Parathyroid adenoma (tissue), 2 donors: ENCODE measurements around the gene ALDH1L1.

Experiments used
- H2AFZ ChIP-seq: fragments of 300-600 bp; sonication (generic); one replicate; pipeline ENCODE4 v1.7.0; 2017; ENCODE audit warnings: antibody characterized with exemption, mild to moderate bottlenecking
- H3K27ac ChIP-seq: fragments of 300-600 bp; sonication (generic); one replicate; pipeline ENCODE4 v1.7.0; 2017
- H3K27me3 ChIP-seq: fragments of 300-600 bp; sonication (generic); one replicate; pipeline ENCODE4 v1.7.0; 2017; ENCODE audit warnings: low read length; ENCODE audit not compliant: control insufficient read depth, insufficient read depth
- H3K36me3 ChIP-seq: fragments of 300-600 bp; sonication (generic); one replicate; pipeline ENCODE4 v1.7.0; 2017; ENCODE audit warnings: low read length; ENCODE audit not compliant: control insufficient read depth, insufficient read depth
- H3K4me1 ChIP-seq: fragments of 300-600 bp; sonication (generic); one replicate; pipeline ENCODE4 v1.7.0; 2017; ENCODE audit warnings: control low read depth
- H3K4me2 ChIP-seq: fragments of 300-600 bp; sonication (generic); one replicate; pipeline ENCODE4 v1.7.0; 2017; ENCODE audit warnings: low read length
- H3K4me3 ChIP-seq: fragments of 300-600 bp; sonication (generic); one replicate; pipeline ENCODE4 v1.7.0; 2017; ENCODE audit warnings: low read depth, low read length
- H3K79me2 ChIP-seq: fragments of 300-600 bp; sonication (generic); one replicate; pipeline ENCODE4 v1.7.0; 2017; ENCODE audit warnings: control low read depth
- H3K9ac ChIP-seq: fragments of 300-600 bp; sonication (generic); one replicate; pipeline ENCODE4 v1.7.0; 2017; ENCODE audit warnings: mild to moderate bottlenecking
- H3K9me3 ChIP-seq: fragments of 300-600 bp; sonication (generic); one replicate; pipeline ENCODE4 v1.7.0; 2017; ENCODE audit warnings: low read length; ENCODE audit not compliant: control insufficient read depth
- CTCF ChIP-seq: fragments of 300-600 bp; sonication (generic); IDR thresholded peaks from one replicate; pipeline ENCODE4 v1.7.0; 2017; ENCODE audit warnings: antibody characterized with exemption, mild to moderate bottlenecking
- donor health status: primary hyperparathyroidism.

The ALDH1L1 gene

GRCh38 chr3:126119976-126120375 is 60.4 kb downstream of the ALDH1L1 start:
- TF ChIP-seq CTCF = no peak
- no peaks in the 10 kb centered on the region for H3K4me1 ChIP-seq
- H3K27ac ChIP-seq = no peak overlapping the region
- no peak overlapping the region for H3K4me2 ChIP-seq
- H3K4me3 ChIP-seq = no peak overlapping the region
- no peaks in the 10 kb centered on the region for H3K36me3 ChIP-seq
- H3K9me3 ChIP-seq = no peaks in the 10 kb centered on the region
- no peaks in the 10 kb centered on the region for H3K27me3 ChIP-seq
- H3K9ac ChIP-seq = no peak overlapping the region
- H3K79me2 ChIP-seq = no peaks in the 10 kb centered on the region
- H2AFZ ChIP-seq = no peak overlapping the region

DNA sequence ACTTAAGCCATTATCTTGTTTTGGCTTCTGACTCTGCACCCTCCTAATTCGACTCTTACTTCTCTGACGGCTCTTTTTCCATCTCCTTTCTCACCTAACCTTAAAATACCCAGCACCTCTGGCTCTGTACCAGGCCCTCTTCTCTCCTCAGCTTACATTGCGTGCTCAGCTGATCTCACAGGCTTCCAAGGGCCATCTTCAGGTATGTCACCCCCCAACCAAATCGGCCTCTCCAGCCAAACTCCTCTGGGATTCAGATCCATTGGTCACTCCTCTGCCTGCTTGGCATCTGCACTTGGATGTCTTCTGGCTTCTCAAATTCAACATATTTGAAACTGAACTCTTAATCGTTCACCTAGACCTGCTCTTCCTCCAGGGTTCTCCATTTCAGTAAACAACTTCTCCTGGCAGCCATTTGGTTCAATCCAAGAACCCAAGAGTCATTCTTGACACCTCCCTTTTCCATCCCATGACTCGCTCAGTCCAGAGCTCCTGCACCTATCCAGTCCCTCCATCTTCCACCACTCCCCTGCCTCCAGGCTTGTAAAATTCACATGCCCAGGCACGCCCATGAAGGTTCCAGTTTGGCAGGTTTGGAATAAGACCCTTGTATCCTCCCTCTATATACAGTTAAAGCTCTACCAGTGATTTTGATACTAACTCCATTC is 61.2 kb downstream of the ALDH1L1 start:
- H3K27ac ChIP-seq = no peak overlapping the region
- H3K4me3 ChIP-seq = no peak overlapping the region
- no peaks in the 10 kb centered on the region for H3K36me3 ChIP-seq
- H2AFZ ChIP-seq = no peak overlapping the region
- no peak for TF ChIP-seq CTCF
- H3K9me3 ChIP-seq = no peaks in the 10 kb centered on the region
- no peaks in the 10 kb centered on the region for H3K27me3 ChIP-seq
- H3K9ac ChIP-seq = no peak overlapping the region
- no peaks in the 10 kb centered on the region for H3K79me2 ChIP-seq
- no peak overlapping the region for H3K4me2 ChIP-seq
- H3K4me1 ChIP-seq = no peaks in the 10 kb centered on the region

DNA sequence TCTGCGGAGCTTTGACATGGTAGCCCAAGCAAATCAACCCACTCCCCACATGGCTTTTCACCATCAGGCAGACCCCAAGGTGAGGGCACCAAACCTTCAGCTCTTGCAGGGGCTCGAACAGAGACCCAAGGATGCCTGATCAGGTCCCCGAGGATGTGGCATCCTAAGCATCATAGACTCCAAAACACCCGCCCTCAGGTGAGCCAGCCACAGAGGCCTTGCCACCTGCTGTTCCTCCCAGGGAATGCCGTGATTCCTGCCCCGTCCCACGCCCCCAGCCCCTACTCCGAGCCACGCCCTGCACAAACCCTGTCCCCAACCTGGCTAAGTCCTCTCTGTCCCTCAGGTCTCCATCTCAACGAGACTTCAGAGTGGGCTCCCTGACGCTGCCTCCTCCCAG is 61.8 kb downstream of the ALDH1L1 start:
- TF ChIP-seq CTCF = no peak
- no peak overlapping the region for H3K27ac ChIP-seq

DNA sequence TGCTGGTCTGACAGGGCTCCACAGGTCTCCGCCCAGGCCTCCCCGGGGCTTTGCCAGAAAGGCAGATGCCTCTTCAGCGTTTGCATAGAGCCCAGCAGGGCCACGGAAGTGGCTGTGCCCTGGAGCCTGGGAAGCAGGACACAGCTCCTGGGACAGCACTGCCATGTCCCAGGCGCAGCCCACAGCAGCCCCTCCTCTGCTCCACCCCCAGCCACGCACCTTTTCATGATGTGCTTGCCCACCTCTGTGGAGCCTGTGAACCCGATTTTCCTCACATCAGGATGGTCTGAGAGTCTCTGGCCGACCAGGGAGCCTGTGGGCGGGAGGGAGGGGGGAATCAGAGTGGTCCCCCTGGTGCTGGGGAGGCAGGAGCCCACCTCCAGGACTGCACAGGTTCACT is 62.6 kb downstream of the ALDH1L1 start:
- H3K9ac ChIP-seq = no peak overlapping the region
- H3K27ac ChIP-seq = no peak overlapping the region
- H3K4me1 ChIP-seq = no peaks in the 10 kb centered on the region
- no peak overlapping the region for H2AFZ ChIP-seq
- H3K36me3 ChIP-seq = no peaks in the 10 kb centered on the region
- no peak overlapping the region for H3K4me2 ChIP-seq
- no peaks in the 10 kb centered on the region for H3K79me2 ChIP-seq
- H3K9me3 ChIP-seq = no peaks in the 10 kb centered on the region
- TF ChIP-seq CTCF = no peak
- H3K4me3 ChIP-seq = no peak overlapping the region
- H3K27me3 ChIP-seq = no peaks in the 10 kb centered on the region

More for the DNA sequence above, 61.8 kb downstream of the ALDH1L1 start:
- H3K4me1 ChIP-seq = no peaks in the 10 kb centered on the region
- no peak overlapping the region for H3K4me3 ChIP-seq
- H3K79me2 ChIP-seq = no peaks in the 10 kb centered on the region
- H3K4me2 ChIP-seq = no peak overlapping the region
- no peaks in the 10 kb centered on the region for H3K36me3 ChIP-seq
- no peak overlapping the region for H2AFZ ChIP-seq
- no peaks in the 10 kb centered on the region for H3K27me3 ChIP-seq
- H3K9ac ChIP-seq = no peak overlapping the region
- H3K9me3 ChIP-seq = no peaks in the 10 kb centered on the region

DNA sequence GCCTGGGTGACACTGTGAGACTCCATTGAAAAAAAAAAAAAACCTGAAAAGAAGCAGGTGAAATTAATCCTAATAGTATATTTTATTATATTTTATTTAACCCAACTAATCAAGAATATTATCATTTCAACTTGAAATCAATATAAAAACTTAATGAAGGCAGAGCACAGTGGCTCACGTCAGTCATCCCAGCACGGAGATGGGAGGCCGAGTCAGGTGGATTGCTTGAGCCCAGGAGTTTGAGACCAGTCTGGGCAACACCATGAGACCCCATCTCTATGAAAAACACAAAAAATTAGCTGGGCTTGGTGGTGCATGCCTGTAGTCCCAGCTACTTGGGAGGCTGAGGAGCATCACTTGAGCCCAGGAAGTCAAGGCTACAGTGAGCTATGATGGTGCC is 63.2 kb downstream of the ALDH1L1 start:
- H3K79me2 ChIP-seq = no peaks in the 10 kb centered on the region
- TF ChIP-seq CTCF = no peak
- H3K9ac ChIP-seq = no peak overlapping the region
- H3K36me3 ChIP-seq = no peaks in the 10 kb centered on the region
- H3K4me3 ChIP-seq = no peak overlapping the region
- no peak overlapping the region for H2AFZ ChIP-seq
- H3K4me2 ChIP-seq = no peak overlapping the region
- H3K27ac ChIP-seq = no peak overlapping the region
- H3K4me1 ChIP-seq = no peaks in the 10 kb centered on the region
- no peaks in the 10 kb centered on the region for H3K27me3 ChIP-seq
- no peaks in the 10 kb centered on the region for H3K9me3 ChIP-seq
